Measurements from ENCODE around the gene CXCR4. TPM values are rescaled to one million over a fixed set of nuclear protein-coding genes. Genes with fewer than 3 reads are reported as not detected.

CXCR4 gene
- polyA plus RNA-seq, 4 donors, result 4.5 to 24.8 (median 8.5) TPM

DNA sequence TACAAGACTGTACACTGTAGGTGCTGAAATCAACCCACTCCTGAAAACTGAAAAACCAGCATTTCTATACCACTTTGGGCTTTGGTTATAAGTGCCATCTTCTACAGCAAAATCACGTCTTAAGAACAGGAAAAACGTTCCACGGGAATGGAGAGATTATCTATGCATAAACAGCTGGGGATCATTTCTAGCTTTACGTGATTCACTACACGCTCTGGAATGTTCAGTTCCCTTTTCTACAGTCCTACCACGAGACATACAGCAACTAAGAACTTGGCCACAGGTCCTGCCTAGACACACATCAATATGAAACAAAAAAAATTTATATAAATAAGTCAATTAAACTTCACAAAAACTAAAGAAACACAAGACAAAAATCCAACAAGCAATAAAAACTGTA, 3.6 kb downstream of the CXCR4 start:
- Histone ChIP-seq H3K27me3 (ENCODE audit: control insufficient read depth in 3 of 3, insufficient read depth in 3 of 3, low read length in 3 of 3) (peaks cover 0 to 61% (median 6%) of the 10 kb centered on the region in 3 donors), H3K36me3 (ENCODE audit: control insufficient read depth in 3 of 3, insufficient read depth in 2 of 3, low read depth in 1 of 3, low read length in 3 of 3) (peaks cover 0 to 9% (median 0%) of the 10 kb centered on the region in 3 donors), H3K4me3 (ENCODE audit: low read depth in 1 of 3, low read length in 3 of 3) (no peak overlapping the region), H3K4me1 (ENCODE audit: control insufficient read depth in 3 of 3, insufficient read depth in 2 of 3, low read depth in 1 of 3, low read length in 2 of 3) (peaks cover 0 to 23% (median 2%) of the 10 kb centered on the region in 3 donors), H3K27ac (ENCODE audit: low read depth in 1 of 3, low read length in 2 of 3) (no peak overlapping the region), H3K9me3 (ENCODE audit: control insufficient read depth in 2 of 2, insufficient read depth in 1 of 2, low read depth in 1 of 2, low read length in 1 of 2) (no peaks in the 10 kb centered on the region)
- FAIRE-seq, result no peak
- 68 to 71% (median 69%) methylated on average over 6 of the region's 6 CpGs for WGBS, 3 donors
- DNase-seq, result no peak

GRCh38 chr2:136113209-136113971, 4.6 kb downstream of the CXCR4 start:
- Histone ChIP-seq H3K4me3 (ENCODE audit: low read depth in 1 of 3, low read length in 3 of 3) (no peak overlapping the region), H3K9me3 (ENCODE audit: control insufficient read depth in 2 of 2, insufficient read depth in 1 of 2, low read depth in 1 of 2, low read length in 1 of 2) (no peaks in the 10 kb centered on the region), H3K27ac (ENCODE audit: low read depth in 1 of 3, low read length in 2 of 3) (no peak overlapping the region), H3K36me3 (ENCODE audit: control insufficient read depth in 3 of 3, insufficient read depth in 2 of 3, low read depth in 1 of 3, low read length in 3 of 3) (peaks cover 0 to 9% (median 0%) of the 10 kb centered on the region in 3 donors), H3K4me1 (ENCODE audit: control insufficient read depth in 3 of 3, insufficient read depth in 2 of 3, low read depth in 1 of 3, low read length in 2 of 3) (peaks cover 0 to 16% (median 2%) of the 10 kb centered on the region in 3 donors), H3K27me3 (ENCODE audit: control insufficient read depth in 3 of 3, insufficient read depth in 3 of 3, low read length in 3 of 3) (peaks cover 0 to 52% (median 6%) of the 10 kb centered on the region in 3 donors)
- DNase-seq (no peak), FAIRE-seq (no peak)
- WGBS, 3 donors, result 73 to 79% (median 77%) methylated on average over 6 of the region's 6 CpGs

DNA sequence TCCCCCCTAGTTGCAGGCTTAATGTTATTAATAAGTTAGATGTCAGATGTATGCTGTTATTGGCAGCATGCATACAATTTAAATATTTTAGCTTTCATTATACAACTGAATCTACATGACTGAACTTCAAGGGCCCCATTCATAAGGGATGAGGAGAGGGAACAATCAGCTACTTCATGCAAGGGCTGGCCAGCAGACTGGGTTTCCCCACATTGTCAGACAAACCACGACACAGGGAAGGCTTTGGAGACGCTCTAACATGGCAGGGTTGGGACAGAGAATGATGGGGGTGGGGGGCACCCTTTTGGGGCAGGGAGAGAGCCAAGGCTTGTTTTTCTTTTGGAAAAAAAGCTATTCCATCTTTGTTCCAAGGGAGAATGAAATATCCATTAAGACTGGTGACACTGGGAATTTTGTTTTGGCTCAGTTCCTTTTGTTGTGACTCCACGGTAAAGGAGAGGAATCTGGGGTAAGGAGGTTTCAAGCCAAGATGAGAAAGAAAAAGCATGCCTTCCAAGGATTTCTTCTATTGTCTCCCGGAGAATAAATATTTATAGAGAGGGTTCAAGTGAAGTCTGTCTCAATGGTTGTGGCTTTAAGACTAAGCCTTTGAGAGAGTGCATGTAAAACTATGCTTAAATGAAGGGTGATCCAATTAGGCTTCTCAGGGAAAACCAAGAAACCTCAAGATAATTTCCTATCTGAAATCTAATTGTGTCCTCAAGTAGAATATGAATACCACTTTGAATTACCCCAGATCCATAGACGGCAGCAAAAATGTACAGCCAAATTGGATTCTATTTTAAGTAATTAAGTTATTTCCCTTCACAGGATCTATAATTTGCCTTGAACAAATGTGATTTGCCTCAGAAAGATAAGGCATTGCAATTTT, 5.4 kb downstream of the CXCR4 start:
- H3K36me3 ChIP-seq (ENCODE audit: control insufficient read depth in 3 of 3, insufficient read depth in 2 of 3, low read depth in 1 of 3, low read length in 3 of 3), result peaks cover 0 to 9% (median 0%) of the 10 kb centered on the region in 3 donors
- H3K4me3 ChIP-seq (ENCODE audit: low read depth in 1 of 3, low read length in 3 of 3), result no peak overlapping the region
- H3K4me1 ChIP-seq (ENCODE audit: control insufficient read depth in 3 of 3, insufficient read depth in 2 of 3, low read depth in 1 of 3, low read length in 2 of 3), result peaks cover 0 to 16% (median 2%) of the 10 kb centered on the region in 3 donors
- no peaks in the 10 kb centered on the region for H3K9me3 ChIP-seq (ENCODE audit: control insufficient read depth in 2 of 2, insufficient read depth in 1 of 2, low read depth in 1 of 2, low read length in 1 of 2)
- WGBS, 3 donors, result 73 to 79% (median 77%) methylated on average over 5 of the region's 5 CpGs
- FAIRE-seq (no peak), DNase-seq (no peak)
- H3K27ac ChIP-seq (ENCODE audit: low read depth in 1 of 3, low read length in 2 of 3), result no peak overlapping the region
- H3K27me3 ChIP-seq (ENCODE audit: control insufficient read depth in 3 of 3, insufficient read depth in 3 of 3, low read length in 3 of 3), result peaks cover 0 to 44% (median 6%) of the 10 kb centered on the region in 3 donors

DNA sequence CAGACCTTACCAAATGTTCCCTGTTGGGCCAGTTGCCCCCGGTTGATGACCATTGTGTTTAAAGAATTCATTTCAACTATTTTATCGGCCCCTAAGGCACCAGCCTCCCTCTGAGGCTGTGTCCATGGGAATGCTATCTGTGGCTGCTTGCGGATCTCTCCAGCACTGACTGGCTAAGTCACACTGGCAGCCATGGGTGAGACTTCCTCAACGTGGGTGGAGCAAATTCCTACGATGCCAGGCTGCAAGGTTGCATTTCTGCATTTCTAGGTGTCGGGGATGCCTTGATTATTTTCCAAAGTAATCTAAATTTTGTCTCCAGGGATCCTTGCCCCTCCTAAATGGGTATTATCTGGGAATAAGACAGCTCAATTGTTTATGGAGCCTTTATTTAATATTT, 6.2 kb downstream of the CXCR4 start:
- H3K9me3 ChIP-seq (ENCODE audit: control insufficient read depth in 2 of 2, insufficient read depth in 1 of 2, low read depth in 1 of 2, low read length in 1 of 2), result no peaks in the 10 kb centered on the region
- WGBS, 3 donors, result 74 to 81% (median 75%) methylated on average over 6 of the region's 6 CpGs
- DNase-seq, result no peak
- peaks cover 0 to 12% (median 2%) of the 10 kb centered on the region in 3 donors for H3K4me1 ChIP-seq (ENCODE audit: control insufficient read depth in 3 of 3, insufficient read depth in 2 of 3, low read depth in 1 of 3, low read length in 2 of 3)
- H3K36me3 ChIP-seq (ENCODE audit: control insufficient read depth in 3 of 3, insufficient read depth in 2 of 3, low read depth in 1 of 3, low read length in 3 of 3), result peaks cover 0 to 9% (median 0%) of the 10 kb centered on the region in 3 donors
- H3K27me3 ChIP-seq (ENCODE audit: control insufficient read depth in 3 of 3, insufficient read depth in 3 of 3, low read length in 3 of 3), result peaks cover 0 to 36% (median 5%) of the 10 kb centered on the region in 3 donors
- no peak for FAIRE-seq
- no peak overlapping the region for H3K4me3 ChIP-seq (ENCODE audit: low read depth in 1 of 3, low read length in 3 of 3)
- H3K27ac ChIP-seq (ENCODE audit: low read depth in 1 of 3, low read length in 2 of 3), result no peak overlapping the region

GRCh38 chr2:136110526-136110925, 7.4 kb downstream of the CXCR4 start:
- no peak overlapping the region for H3K27ac ChIP-seq (ENCODE audit: low read depth in 1 of 3, low read length in 2 of 3)
- WGBS, 3 donors, result 37 to 47% (median 45%) methylated on average over 1 of the region's 1 CpG
- no peak for DNase-seq
- peaks cover 0 to 2% (median 0%) of the 10 kb centered on the region in 3 donors for H3K4me1 ChIP-seq (ENCODE audit: control insufficient read depth in 3 of 3, insufficient read depth in 2 of 3, low read depth in 1 of 3, low read length in 2 of 3)
- H3K9me3 ChIP-seq (ENCODE audit: control insufficient read depth in 2 of 2, insufficient read depth in 1 of 2, low read depth in 1 of 2, low read length in 1 of 2), result no peaks in the 10 kb centered on the region
- H3K36me3 ChIP-seq (ENCODE audit: control insufficient read depth in 3 of 3, insufficient read depth in 2 of 3, low read depth in 1 of 3, low read length in 3 of 3), result peaks cover 0 to 8% (median 0%) of the 10 kb centered on the region in 3 donors
- no peak for FAIRE-seq
- peaks cover 0 to 24% (median 0%) of the 10 kb centered on the region in 3 donors for H3K27me3 ChIP-seq (ENCODE audit: control insufficient read depth in 3 of 3, insufficient read depth in 3 of 3, low read length in 3 of 3)
- no peak overlapping the region for H3K4me3 ChIP-seq (ENCODE audit: low read depth in 1 of 3, low read length in 3 of 3)

DNA sequence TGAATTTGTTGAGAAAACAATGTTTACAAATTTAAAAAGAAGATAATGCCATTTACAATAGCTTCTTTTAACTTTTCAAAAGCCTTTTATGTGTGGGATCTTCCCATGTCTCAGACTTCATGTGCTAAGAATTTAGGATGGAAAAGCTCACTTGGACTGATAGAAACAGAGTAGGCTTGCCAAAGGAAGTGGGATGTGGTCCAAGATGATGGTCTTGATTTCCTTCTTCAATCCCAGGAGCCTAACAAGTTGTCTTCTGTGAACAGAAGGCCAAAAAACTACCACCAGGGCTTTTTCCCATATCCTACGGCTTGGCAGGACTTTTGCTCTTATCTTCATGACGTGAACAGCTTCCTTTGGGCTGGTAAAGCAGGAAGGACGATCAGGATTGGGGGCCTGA, 9.5 kb downstream of the CXCR4 start:
- Histone ChIP-seq H3K9me3 (ENCODE audit: control insufficient read depth in 2 of 2, insufficient read depth in 1 of 2, low read depth in 1 of 2, low read length in 1 of 2) (no peaks in the 10 kb centered on the region), H3K27me3 (ENCODE audit: control insufficient read depth in 3 of 3, insufficient read depth in 3 of 3, low read length in 3 of 3) (peaks cover 0 to 13% (median 0%) of the 10 kb centered on the region in 3 donors), H3K27ac (ENCODE audit: low read depth in 1 of 3, low read length in 2 of 3) (no peak overlapping the region), H3K4me1 (ENCODE audit: control insufficient read depth in 3 of 3, insufficient read depth in 2 of 3, low read depth in 1 of 3, low read length in 2 of 3) (no peaks in the 10 kb centered on the region), H3K4me3 (ENCODE audit: low read depth in 1 of 3, low read length in 3 of 3) (no peak overlapping the region), H3K36me3 (ENCODE audit: control insufficient read depth in 3 of 3, insufficient read depth in 2 of 3, low read depth in 1 of 3, low read length in 3 of 3) (no peaks in the 10 kb centered on the region)
- FAIRE-seq (no peak), DNase-seq (no peak)
- 72 to 84% (median 77%) methylated on average over 3 of the region's 3 CpGs for WGBS, 3 donors

GRCh38 chr2:136107051-136108033, 10.6 kb downstream of the CXCR4 start:
- FAIRE-seq, result no peak
- 67 to 79% (median 67%) methylated on average over 6 of the region's 6 CpGs for WGBS, 3 donors
- no peak overlapping the region for H3K4me3 ChIP-seq (ENCODE audit: low read depth in 1 of 3, low read length in 3 of 3)
- no peaks in the 10 kb centered on the region for H3K4me1 ChIP-seq (ENCODE audit: control insufficient read depth in 3 of 3, insufficient read depth in 2 of 3, low read depth in 1 of 3, low read length in 2 of 3)
- no peaks in the 10 kb centered on the region for H3K9me3 ChIP-seq (ENCODE audit: control insufficient read depth in 2 of 2, insufficient read depth in 1 of 2, low read depth in 1 of 2, low read length in 1 of 2)
- no peaks in the 10 kb centered on the region for H3K36me3 ChIP-seq (ENCODE audit: control insufficient read depth in 3 of 3, insufficient read depth in 2 of 3, low read depth in 1 of 3, low read length in 3 of 3)
- H3K27ac ChIP-seq (ENCODE audit: low read depth in 1 of 3, low read length in 2 of 3), result no peak overlapping the region
- peaks cover 0 to 10% (median 0%) of the 10 kb centered on the region in 3 donors for H3K27me3 ChIP-seq (ENCODE audit: control insufficient read depth in 3 of 3, insufficient read depth in 3 of 3, low read length in 3 of 3)
- DNase-seq, result no peak
